Tibial nerve (tissue), 3 donors: ENCODE measurements around the gene CABLES2.

ENCODE experiments used
- CTCF ChIP-seq, 5 experiments: fragments of 200-600 bp in 3 of 5; fragments of 450-650 bp in 2 of 5; sonication (generic) in 3 of 5; IDR thresholded peaks; one replicate each; pipeline ENCODE4 v1.5.1; 2016 to 2019; ENCODE audit warnings: antibody characterized with exemption in 5 of 5, mild to moderate bottlenecking in 3 of 5, moderate library complexity in 2 of 5
- POLR2A ChIP-seq, 2 donors: fragments of 450-650 bp; IDR thresholded peaks; one replicate each; pipeline ENCODE4 v1.6.1; 2017; ENCODE audit warnings: antibody characterized with exemption in 2 of 2, mild to moderate bottlenecking in 2 of 2, moderate library complexity in 2 of 2

- TF ChIP-seq CTCF (IDR thresholded peaks at IDR 0.05) (no peak), POLR2A (IDR thresholded peaks at IDR 0.05) (no peak)
Observed at GRCh38 chr20:62412194-62413024, 5.3 kb upstream of the CABLES2 start.
